HEK293 (cell line): Measurements from ENCODE around the gene CRISP2.

Experiments
- YY1 ChIP-seq: fragments of 450-650 bp; formaldehyde crosslinking; IDR thresholded peaks from 2 replicates; pipeline ENCODE4 v1.5.1; 2018; ENCODE audit warnings: missing biosample characterization, missing genetic modification characterization
- ZBTB1 ChIP-seq: fragments of 450-650 bp; formaldehyde crosslinking; IDR thresholded peaks from 2 replicates; pipeline ENCODE4 v1.5.1; 2016; ENCODE audit warnings: missing biosample characterization, missing genetic modification characterization
- ZNF274 ChIP-seq, 2 experiments: fragments of 200-500 bp in 1 of 2; fragments of 450-650 bp in 1 of 2; sonication (Bioruptor generic) in 1 of 2; formaldehyde crosslinking in 1 of 2; IDR thresholded peaks; 2 replicates each; pipeline versions ENCODE4 v1.5.1 to v1.6.1; 2014 to 2016; ENCODE audit warnings: borderline replicate concordance in 1 of 2, inconsistent platforms in 1 of 2, low read length in 1 of 2, missing biosample characterization in 1 of 2, missing genetic modification characterization in 1 of 2
- ZNF510 ChIP-seq: fragments of 450-650 bp; formaldehyde crosslinking; IDR thresholded peaks from 2 replicates; pipeline ENCODE4 v1.5.1; 2018; ENCODE audit warnings: mild to moderate bottlenecking, missing genetic modification characterization, missing biosample characterization; ENCODE audit not compliant: insufficient replicate concordance
- TF ChIP-seq, protein P1 (sequence below): fragments of 450-650 bp; IDR thresholded peaks from 2 replicates; pipeline ENCODE4 v1.5.1; 2018; ENCODE audit warnings: missing biosample characterization, mild to moderate bottlenecking, missing genetic modification characterization
- TF ChIP-seq, protein P2 (sequence below): fragments of 450-650 bp; formaldehyde crosslinking; IDR thresholded peaks from 2 replicates; pipeline ENCODE4 v1.5.1; 2016; ENCODE audit warnings: missing biosample characterization, missing genetic modification characterization
- TF ChIP-seq, protein P3 (sequence below): fragments of 450-650 bp; formaldehyde crosslinking; IDR thresholded peaks from 2 replicates; pipeline ENCODE4 v1.5.1; 2016; ENCODE audit warnings: missing biosample characterization, missing genetic modification characterization

DNA sequence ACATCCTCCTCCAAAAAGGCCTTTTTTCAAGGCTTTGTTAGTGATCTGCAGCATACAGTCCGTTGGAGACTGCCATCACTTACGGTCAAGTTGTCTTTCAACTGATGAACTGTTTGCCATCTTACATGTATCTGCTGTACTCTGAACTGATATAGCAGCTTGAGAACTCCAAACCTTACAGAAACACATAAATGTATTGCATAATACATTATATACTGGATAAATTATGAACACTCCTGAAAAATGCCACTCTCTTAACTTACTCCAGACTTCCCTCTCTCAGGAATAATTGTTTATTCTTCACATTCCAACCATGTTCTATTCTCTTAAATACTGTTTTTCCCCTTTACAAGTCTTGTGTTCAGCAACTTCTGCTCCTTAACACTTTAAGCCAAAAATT is 62.1 kb downstream of the CRISP2 start:
- TF ChIP-seq, protein P1, sequence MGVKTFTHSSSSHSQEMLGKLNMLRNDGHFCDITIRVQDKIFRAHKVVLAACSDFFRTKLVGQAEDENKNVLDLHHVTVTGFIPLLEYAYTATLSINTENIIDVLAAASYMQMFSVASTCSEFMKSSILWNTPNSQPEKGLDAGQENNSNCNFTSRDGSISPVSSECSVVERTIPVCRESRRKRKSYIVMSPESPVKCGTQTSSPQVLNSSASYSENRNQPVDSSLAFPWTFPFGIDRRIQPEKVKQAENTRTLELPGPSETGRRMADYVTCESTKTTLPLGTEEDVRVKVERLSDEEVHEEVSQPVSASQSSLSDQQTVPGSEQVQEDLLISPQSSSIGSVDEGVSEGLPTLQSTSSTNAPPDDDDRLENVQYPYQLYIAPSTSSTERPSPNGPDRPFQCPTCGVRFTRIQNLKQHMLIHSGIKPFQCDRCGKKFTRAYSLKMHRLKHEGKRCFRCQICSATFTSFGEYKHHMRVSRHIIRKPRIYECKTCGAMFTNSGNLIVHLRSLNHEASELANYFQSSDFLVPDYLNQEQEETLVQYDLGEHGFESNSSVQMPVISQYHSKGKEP = no peak
- TF ChIP-seq ZNF274 (IDR thresholded peaks at IDR 0.05; ENCODE audit: low read length) = no peak
- no peak for TF ChIP-seq ZNF274 (tag by site-specific recombination; IDR thresholded peaks at IDR 0.05; ENCODE audit: borderline replicate concordance)
- no peak for TF ChIP-seq YY1 (tag by site-specific recombination)
- TF ChIP-seq, protein P2, sequence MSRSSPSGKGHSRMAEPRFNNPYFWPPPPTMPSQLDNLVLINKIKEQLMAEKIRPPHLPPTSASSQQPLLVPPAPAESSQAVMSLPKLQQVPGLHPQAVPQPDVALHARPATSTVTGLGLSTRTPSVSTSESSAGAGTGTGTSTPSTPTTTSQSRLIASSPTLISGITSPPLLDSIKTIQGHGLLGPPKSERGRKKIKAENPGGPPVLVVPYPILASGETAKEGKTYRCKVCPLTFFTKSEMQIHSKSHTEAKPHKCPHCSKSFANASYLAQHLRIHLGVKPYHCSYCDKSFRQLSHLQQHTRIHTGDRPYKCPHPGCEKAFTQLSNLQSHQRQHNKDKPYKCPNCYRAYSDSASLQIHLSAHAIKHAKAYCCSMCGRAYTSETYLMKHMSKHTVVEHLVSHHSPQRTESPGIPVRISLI (tag by site-specific recombination) = no peak
- TF ChIP-seq, protein P3, sequence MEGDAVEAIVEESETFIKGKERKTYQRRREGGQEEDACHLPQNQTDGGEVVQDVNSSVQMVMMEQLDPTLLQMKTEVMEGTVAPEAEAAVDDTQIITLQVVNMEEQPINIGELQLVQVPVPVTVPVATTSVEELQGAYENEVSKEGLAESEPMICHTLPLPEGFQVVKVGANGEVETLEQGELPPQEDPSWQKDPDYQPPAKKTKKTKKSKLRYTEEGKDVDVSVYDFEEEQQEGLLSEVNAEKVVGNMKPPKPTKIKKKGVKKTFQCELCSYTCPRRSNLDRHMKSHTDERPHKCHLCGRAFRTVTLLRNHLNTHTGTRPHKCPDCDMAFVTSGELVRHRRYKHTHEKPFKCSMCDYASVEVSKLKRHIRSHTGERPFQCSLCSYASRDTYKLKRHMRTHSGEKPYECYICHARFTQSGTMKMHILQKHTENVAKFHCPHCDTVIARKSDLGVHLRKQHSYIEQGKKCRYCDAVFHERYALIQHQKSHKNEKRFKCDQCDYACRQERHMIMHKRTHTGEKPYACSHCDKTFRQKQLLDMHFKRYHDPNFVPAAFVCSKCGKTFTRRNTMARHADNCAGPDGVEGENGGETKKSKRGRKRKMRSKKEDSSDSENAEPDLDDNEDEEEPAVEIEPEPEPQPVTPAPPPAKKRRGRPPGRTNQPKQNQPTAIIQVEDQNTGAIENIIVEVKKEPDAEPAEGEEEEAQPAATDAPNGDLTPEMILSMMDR = no peak
- no peak for TF ChIP-seq ZBTB1 (tag by site-specific recombination)
- no peak for TF ChIP-seq ZNF510
